HG03097 (cell line): ENCODE measurements around the gene P2RX1.

Source experiments
- ATAC-seq: cut with Tn5 transposase; IDR thresholded peaks from one replicate; pipeline ENCODE4 v1.9.1; 2021; ENCODE audit not compliant: unreplicated experiment, low FRiP score

P2RX1 gene

GRCh38 chr17:3890082-3890877 is 26.0 kb downstream of the P2RX1 start:
- no peak for ATAC-seq

GRCh38 chr17:3889325-3890012 is 26.8 kb downstream of the P2RX1 start:
- ATAC-seq = no peak

- no peak for ATAC-seq
Measured at GRCh38 chr17:3888343-3889171, 27.7 kb downstream of the P2RX1 start.

GRCh38 chr17:3887804-3888203 is 28.5 kb downstream of the P2RX1 start:
- no peak for ATAC-seq

GRCh38 chr17:3887394-3887793 is 28.9 kb downstream of the P2RX1 start:
- no peak for ATAC-seq

- ATAC-seq = no peak
Measured at GRCh38 chr17:3886776-3887175, 29.5 kb downstream of the P2RX1 start.

GRCh38 chr17:3885970-3886369 is 30.3 kb downstream of the P2RX1 start:
- no peak for ATAC-seq

GRCh38 chr17:3885271-3885670 is 31.0 kb downstream of the P2RX1 start:
- no peak for ATAC-seq

GRCh38 chr17:3884188-3884587 is 32.1 kb downstream of the P2RX1 start:
- ATAC-seq = no peak

GRCh38 chr17:3882276-3882675 is 34.0 kb downstream of the P2RX1 start:
- ATAC-seq = no peak

GRCh38 chr17:3880983-3881382 is 35.3 kb downstream of the P2RX1 start:
- no peak for ATAC-seq

- no peak for ATAC-seq
Measured at GRCh38 chr17:3879591-3880417, 36.5 kb downstream of the P2RX1 start.

- ATAC-seq = no peak
Measured at GRCh38 chr17:3879186-3879585, 37.1 kb downstream of the P2RX1 start.

GRCh38 chr17:3877220-3877619 is 39.0 kb downstream of the P2RX1 start:
- no peak for ATAC-seq

GRCh38 chr17:3875317-3875716 is 40.9 kb downstream of the P2RX1 start:
- no peak for ATAC-seq

- no peak for ATAC-seq
Measured at GRCh38 chr17:3873862-3874261, 42.4 kb downstream of the P2RX1 start.

- ATAC-seq = no peak
Measured at GRCh38 chr17:3870871-3871306, 45.4 kb downstream of the P2RX1 start.

GRCh38 chr17:3867606-3868005 is 48.7 kb downstream of the P2RX1 start:
- ATAC-seq = no peak

- no peak for ATAC-seq
Measured at GRCh38 chr17:3867106-3867505, 49.2 kb downstream of the P2RX1 start.

GRCh38 chr17:3866276-3866675 is 50.0 kb downstream of the P2RX1 start:
- no peak for ATAC-seq
